Epithelial cell of esophagus (primary cell): ENCODE results near the gene RHBDF2.

Source experiments
- DNase-seq: peaks from one replicate; pipeline ENCODE4 v3.0.0; 2010; ENCODE audit warnings: low read depth
- H3K4me3 ChIP-seq: 2 replicates; pipeline ENCODE4 v1.5.1; 2011; ENCODE audit warnings: mild to moderate bottlenecking, low read length, control low read depth
- TF ChIP-seq, protein P1 (sequence below): IDR thresholded peaks from 2 replicates; pipeline ENCODE4 v1.5.1; 2011; ENCODE audit warnings: low read depth, mild to moderate bottlenecking, low read length, control low read depth, inconsistent platforms; ENCODE audit not compliant: insufficient read depth; ENCODE audit errors: missing control alignments

The RHBDF2 gene

DNA sequence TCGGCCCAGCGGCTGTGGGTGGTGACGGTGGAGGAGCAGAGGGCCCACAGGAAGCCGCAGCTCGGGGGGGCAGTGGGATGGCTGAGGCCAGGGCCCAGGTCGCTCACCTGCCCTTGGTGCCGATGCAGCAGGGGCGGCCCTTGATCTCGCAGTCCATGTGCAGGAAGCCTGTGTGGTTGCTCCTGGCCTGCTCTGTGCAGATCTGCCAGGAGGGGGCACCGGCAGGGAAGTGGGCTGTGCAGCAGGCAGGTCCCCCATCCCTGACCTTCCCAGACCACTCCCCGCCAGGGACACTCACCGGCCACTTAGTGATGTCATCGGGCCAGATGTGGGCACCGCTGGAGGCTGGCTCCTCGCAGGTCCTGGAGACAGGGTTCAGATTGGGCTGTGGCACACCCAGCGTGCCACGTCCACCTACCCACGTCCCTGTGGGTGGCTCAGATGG lies 27.7 kb downstream of the RHBDF2 start:
- TF ChIP-seq, protein P1, sequence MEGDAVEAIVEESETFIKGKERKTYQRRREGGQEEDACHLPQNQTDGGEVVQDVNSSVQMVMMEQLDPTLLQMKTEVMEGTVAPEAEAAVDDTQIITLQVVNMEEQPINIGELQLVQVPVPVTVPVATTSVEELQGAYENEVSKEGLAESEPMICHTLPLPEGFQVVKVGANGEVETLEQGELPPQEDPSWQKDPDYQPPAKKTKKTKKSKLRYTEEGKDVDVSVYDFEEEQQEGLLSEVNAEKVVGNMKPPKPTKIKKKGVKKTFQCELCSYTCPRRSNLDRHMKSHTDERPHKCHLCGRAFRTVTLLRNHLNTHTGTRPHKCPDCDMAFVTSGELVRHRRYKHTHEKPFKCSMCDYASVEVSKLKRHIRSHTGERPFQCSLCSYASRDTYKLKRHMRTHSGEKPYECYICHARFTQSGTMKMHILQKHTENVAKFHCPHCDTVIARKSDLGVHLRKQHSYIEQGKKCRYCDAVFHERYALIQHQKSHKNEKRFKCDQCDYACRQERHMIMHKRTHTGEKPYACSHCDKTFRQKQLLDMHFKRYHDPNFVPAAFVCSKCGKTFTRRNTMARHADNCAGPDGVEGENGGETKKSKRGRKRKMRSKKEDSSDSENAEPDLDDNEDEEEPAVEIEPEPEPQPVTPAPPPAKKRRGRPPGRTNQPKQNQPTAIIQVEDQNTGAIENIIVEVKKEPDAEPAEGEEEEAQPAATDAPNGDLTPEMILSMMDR: peak; percentile 30
- DNase-seq: no peak
- no peak overlapping the region for H3K4me3 ChIP-seq

GRCh38 chr17:76472726-76473125 lies 28.5 kb downstream of the RHBDF2 start:
- no peak overlapping the region for H3K4me3 ChIP-seq
- TF ChIP-seq, protein P1: no peak
- DNase-seq: no peak

DNA sequence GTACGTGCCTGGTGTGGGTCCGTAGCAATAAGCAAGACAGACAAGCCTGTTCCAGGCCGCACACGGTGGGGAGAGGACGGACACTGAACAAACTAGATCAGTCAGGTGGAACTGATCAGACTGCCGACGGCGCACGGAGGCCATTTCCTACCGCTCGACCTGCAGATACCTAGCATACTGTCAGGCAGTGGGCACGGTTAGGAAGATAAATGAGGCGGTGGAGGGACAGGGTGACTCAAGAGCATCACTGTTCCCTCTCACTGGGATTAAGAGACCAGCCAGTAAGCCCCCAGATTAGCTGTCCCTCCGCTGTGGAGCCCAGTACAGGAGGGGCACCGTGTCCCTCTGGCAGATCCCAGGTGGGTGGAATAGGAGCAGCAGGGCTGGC lies 29.0 kb downstream of the RHBDF2 start:
- DNase-seq: no peak
- H3K4me3 ChIP-seq: no peak overlapping the region
- TF ChIP-seq, protein P1: no peak

DNA sequence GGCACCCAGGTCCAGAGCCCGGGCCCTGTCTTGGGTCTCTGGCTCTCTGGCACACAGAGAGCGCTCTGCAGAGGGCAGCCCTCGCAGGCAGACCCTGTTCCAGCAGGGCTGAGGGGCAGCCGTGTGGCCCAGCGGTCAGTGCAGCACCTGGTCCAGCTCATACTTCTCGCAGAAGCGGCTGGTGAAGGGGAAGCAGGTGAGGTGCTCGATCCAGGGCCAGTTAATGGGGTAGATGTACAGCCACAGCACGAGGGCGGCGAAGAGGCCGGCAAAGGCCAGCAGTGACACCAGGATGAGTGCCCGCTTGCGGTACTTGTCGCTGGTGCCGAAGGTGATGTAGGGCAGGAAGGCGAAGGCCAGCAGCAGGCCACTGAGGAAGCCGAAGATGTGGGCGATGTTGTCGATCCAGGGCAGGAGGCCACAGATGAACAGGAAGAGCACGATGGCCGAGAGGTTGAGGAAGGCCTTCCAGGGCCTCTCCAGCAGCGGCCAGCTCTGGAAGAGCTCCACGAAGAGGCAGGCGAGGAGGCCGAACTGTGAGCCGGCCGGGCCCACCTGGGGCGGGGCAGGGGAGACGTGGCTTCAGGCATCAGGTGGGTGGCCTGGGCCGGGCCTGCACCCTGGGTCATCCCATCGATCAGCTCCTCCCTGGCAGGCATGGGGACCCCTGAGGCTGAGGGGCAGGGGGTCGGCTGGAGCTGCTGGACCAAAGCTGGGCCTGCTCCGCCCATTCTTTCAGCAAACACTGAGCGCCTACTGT lies 29.5 kb downstream of the RHBDF2 start:
- H3K4me3 ChIP-seq: no peak overlapping the region
- TF ChIP-seq, protein P1: no peak

DNA sequence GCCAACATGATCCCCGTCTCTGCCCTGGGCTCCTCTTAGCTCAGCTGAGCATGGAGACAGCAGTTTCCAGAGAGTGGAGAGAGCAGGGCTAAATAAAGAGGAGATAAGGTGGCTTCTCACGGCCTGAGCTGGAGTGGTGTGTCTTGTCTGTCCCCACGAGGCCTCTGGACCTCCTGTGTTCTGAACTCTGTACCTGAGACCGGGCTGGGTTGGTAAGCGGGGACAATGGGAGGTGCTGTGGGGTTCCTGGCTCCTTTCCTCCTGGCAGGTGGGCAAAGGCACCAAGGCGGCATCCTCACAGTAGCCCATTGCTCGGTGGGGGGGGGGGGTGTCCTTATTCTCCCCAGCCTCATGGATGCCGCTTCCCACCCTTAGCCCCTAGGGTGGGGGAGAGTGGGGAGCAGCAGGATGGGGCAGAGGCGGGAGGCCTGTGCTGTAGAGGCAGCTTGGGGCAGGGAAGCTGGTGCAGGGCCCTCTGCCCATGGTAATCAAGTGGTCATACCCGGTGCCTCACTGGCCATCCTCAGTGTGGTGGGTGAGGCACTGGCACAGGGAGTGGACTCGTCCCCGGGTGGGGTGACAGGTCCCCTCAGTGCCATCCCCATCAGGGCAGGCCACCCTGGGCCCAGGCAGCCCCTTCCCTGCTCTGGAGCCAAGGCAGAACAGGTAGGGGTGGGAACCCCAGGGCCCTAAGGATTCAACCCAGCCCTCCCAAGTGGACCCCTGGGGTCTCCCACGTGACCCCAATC lies 31.1 kb downstream of the RHBDF2 start:
- no peak overlapping the region for H3K4me3 ChIP-seq
- TF ChIP-seq, protein P1: no peak
- DNase-seq: no peak

More for the DNA sequence above, 29.5 kb downstream of the RHBDF2 start:
- DNase-seq: no peak

GRCh38 chr17:76469076-76469990 lies 31.9 kb downstream of the RHBDF2 start:
- no peak for DNase-seq

More at GRCh38 chr17:76469076-76469990, 31.9 kb downstream of the RHBDF2 start:
- H3K4me3 ChIP-seq: no peak overlapping the region
- TF ChIP-seq, protein P1: no peak
